GM13976 (cell line): ENCODE measurements around the gene QPCTL.
"Not testable (repeated sequence)": the region's sequence is repeated elsewhere in the genome, so short reads cannot be mapped to it uniquely, and the experiment has no call there.

Source experiments
- DNase-seq: peaks from one replicate; pipeline ENCODE4 v3.0.0; 2012; ENCODE audit warnings: low spot score
- in situ Hi-C: fragments of 300-500 bp; cut with MboI; formaldehyde crosslinking; loops from one replicate; pipeline ENCODE4 v1.12.0; 2022; ENCODE audit warnings: low sequenced_read_pairs, mixed read lengths, inconsistent platforms; ENCODE audit not compliant: unreplicated experiment
- TF ChIP-seq, protein P1 (sequence below): IDR thresholded peaks from 2 replicates; pipeline ENCODE4 v1.5.1; 2012; ENCODE audit warnings: borderline replicate concordance, mild to moderate bottlenecking; ENCODE audit not compliant: insufficient read depth; ENCODE audit errors: extremely low read depth, missing control alignments, control extremely low read depth

QPCTL gene

GRCh38 chr19:45739498-45740439, 47.3 kb downstream of the QPCTL start:
- TF ChIP-seq, protein P1, sequence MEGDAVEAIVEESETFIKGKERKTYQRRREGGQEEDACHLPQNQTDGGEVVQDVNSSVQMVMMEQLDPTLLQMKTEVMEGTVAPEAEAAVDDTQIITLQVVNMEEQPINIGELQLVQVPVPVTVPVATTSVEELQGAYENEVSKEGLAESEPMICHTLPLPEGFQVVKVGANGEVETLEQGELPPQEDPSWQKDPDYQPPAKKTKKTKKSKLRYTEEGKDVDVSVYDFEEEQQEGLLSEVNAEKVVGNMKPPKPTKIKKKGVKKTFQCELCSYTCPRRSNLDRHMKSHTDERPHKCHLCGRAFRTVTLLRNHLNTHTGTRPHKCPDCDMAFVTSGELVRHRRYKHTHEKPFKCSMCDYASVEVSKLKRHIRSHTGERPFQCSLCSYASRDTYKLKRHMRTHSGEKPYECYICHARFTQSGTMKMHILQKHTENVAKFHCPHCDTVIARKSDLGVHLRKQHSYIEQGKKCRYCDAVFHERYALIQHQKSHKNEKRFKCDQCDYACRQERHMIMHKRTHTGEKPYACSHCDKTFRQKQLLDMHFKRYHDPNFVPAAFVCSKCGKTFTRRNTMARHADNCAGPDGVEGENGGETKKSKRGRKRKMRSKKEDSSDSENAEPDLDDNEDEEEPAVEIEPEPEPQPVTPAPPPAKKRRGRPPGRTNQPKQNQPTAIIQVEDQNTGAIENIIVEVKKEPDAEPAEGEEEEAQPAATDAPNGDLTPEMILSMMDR = no peak
- in situ Hi-C loops = no loop called here
- no peak for DNase-seq

- TF ChIP-seq, protein P1 = no peak
- in situ Hi-C loops = no loop called here
- no peak for DNase-seq
Measured at GRCh38 chr19:45742969-45743368, 50.5 kb downstream of the QPCTL start.

DNA sequence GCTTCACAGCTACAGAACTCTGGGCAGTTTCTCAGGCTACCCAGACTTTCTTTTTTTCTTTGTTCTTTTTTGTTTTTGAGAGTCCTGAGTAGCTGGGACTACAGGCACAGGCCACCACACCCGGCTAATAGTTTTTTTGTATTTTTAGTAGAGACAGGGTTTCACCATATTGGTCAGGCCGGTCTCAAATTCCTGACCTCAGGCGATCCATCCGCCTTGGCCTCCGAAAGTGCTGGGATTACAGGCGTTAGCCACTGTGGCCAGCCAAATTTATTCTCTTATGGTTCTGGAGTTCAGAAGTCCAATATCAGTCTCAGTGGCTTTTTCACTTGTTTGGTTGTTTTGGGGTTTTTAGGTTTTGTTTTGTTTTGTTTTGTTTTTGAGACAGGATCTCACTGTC, 53.1 kb downstream of the QPCTL start:
- no peak for DNase-seq
- in situ Hi-C loops = no loop called here
- TF ChIP-seq, protein P1 = no peak

DNA sequence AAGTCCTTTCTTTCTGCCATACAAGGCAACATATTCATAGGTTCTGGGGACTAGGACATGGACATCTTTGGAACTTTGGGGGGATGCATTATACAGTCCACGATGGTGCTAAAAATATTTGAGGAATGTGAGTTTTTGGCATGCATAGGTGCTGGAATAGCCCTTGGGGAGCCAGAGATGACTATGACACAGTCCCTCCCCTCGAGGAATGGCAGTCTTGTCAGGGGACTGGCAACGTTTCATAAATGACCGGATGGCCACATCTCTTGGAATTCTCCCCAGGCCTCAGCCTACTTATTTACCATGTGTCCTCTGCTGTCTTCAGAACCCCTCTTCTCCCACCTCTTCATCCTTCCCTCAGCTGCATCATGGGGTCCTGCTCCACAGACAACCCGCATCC, 54.4 kb downstream of the QPCTL start:
- no peak for DNase-seq
- in situ Hi-C loops = no loop called here
- TF ChIP-seq, protein P1 = no peak

DNA sequence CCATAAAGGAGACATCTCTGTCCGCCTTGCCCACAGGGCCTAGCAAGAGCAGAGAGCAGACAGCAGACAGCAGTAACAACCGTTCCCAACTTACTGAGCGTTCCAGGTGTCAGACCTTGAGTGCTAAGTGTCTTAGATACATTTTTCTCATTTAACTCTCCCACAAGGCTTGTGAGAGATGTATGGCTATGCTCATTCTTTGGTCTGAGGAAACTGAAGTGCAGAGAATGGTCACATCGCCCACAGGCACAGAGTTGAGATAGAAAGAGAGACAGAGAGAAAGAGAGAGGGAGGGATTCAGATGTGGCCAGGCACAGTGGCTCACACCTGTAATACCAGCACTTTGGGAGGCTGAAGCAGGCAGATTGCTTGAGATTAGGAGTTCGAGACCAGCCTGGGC, 55.0 kb downstream of the QPCTL start:
- no peak for DNase-seq
- in situ Hi-C loops = no loop called here
- TF ChIP-seq, protein P1 = no peak

DNA sequence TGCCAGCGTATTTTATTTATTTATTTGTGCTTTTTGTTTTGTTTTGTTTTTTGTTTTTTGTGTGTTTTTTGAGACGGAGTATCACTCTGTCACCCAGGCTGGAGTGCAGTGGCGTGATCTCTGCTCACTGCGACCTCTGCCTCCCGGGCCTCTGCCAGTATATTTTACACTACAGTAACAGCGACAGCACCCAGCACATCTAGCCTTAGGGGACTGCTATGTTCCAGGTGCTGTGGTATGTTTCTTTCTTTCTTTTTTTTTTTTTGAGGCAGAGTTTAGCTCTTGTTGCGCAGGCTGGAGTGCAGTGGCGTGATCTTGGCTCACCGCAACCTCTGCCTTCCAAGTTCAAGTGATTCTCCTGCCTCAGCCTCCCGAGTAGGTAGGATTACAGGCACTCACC, 59.0 kb downstream of the QPCTL start:
- DNase-seq, in situ Hi-C loops: not testable (repeated sequence)

GRCh38 chr19:45752639-45753038, 60.2 kb downstream of the QPCTL start:
- in situ Hi-C loops = no loop called here
- DNase-seq = no peak

More at GRCh38 chr19:45752639-45753038, 60.2 kb downstream of the QPCTL start:
- TF ChIP-seq, protein P1 = no peak
